Choroid plexus epithelial cell (primary cell): ENCODE data around the gene SLC2A8.
A peak's percentile ranks its signal among the peaks of the same experiment; 100 is the strongest.

Experiments
- DNase-seq: peaks from one replicate; pipeline ENCODE4 v3.0.0-alpha.2; 2010; ENCODE audit warnings: low read depth
- H3K4me3 ChIP-seq: 2 replicates; pipeline ENCODE4 v1.5.1; 2011; ENCODE audit warnings: low read depth, mild to moderate bottlenecking, control low read depth, low read length, moderate library complexity
- TF ChIP-seq, protein P1 (sequence below): conservative IDR thresholded peaks from 2 replicates; pipeline ENCODE4 v1.5.1; 2011; ENCODE audit warnings: low read depth, mild to moderate bottlenecking, control low read depth, inconsistent platforms, low read length, moderate library complexity

The SLC2A8 gene

DNA sequence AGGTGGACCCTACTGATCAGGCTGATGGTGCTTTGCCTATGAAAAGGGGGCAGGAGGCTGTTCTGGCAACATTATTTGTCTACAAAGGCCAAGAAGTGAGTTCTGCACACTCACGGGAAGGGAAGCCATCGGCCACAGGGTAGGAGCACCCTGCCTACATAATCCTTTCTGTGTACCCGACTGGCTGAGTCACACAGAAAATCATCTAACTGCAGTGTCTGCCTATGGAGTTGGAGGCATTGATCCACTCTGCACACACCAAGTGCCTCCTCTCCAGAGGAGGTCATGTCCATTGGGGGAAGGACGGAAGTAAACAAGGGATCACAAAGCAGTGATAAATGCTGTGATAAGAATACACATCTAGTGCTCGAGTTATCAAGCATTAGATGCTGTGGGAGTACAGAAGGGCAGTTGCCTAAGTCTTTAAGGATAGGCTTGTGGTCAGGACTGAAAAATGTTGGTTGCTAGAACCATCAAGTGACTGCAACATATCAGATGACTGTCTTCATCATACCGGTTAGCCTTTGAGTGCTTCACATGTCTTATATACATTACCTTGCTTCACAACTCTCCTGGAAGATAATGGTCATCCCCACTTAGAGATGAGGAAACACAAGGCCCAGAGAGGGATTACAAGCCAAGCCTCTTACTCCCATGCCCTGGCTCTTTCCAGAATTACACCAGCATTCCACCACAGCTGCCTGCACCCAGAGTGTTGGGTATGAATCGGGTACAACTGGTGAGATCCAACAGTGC lies 1.3 kb upstream of the SLC2A8 start:
- no peak for DNase-seq
- TF ChIP-seq, protein P1, sequence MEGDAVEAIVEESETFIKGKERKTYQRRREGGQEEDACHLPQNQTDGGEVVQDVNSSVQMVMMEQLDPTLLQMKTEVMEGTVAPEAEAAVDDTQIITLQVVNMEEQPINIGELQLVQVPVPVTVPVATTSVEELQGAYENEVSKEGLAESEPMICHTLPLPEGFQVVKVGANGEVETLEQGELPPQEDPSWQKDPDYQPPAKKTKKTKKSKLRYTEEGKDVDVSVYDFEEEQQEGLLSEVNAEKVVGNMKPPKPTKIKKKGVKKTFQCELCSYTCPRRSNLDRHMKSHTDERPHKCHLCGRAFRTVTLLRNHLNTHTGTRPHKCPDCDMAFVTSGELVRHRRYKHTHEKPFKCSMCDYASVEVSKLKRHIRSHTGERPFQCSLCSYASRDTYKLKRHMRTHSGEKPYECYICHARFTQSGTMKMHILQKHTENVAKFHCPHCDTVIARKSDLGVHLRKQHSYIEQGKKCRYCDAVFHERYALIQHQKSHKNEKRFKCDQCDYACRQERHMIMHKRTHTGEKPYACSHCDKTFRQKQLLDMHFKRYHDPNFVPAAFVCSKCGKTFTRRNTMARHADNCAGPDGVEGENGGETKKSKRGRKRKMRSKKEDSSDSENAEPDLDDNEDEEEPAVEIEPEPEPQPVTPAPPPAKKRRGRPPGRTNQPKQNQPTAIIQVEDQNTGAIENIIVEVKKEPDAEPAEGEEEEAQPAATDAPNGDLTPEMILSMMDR, result no peak
- no peak overlapping the region for H3K4me3 ChIP-seq

GRCh38 chr9:127396253-127396807 lies 639 bp upstream of the SLC2A8 start:
- TF ChIP-seq, protein P1, result no peak
- no peak for DNase-seq
- peak overlapping the region; percentile 62 for H3K4me3 ChIP-seq

GRCh38 chr9:127397646-127398274 lies 791 bp downstream of the SLC2A8 start:
- TF ChIP-seq, protein P1, result peak; percentile 62
- peak; percentile 48 for DNase-seq
- H3K4me3 ChIP-seq, result peak overlapping the region; percentile 68

GRCh38 chr9:127398275-127398647 lies 1.3 kb downstream of the SLC2A8 start:
- TF ChIP-seq, protein P1, result no peak
- no peak for DNase-seq
- H3K4me3 ChIP-seq, result peak overlapping the region; percentile 68

DNA sequence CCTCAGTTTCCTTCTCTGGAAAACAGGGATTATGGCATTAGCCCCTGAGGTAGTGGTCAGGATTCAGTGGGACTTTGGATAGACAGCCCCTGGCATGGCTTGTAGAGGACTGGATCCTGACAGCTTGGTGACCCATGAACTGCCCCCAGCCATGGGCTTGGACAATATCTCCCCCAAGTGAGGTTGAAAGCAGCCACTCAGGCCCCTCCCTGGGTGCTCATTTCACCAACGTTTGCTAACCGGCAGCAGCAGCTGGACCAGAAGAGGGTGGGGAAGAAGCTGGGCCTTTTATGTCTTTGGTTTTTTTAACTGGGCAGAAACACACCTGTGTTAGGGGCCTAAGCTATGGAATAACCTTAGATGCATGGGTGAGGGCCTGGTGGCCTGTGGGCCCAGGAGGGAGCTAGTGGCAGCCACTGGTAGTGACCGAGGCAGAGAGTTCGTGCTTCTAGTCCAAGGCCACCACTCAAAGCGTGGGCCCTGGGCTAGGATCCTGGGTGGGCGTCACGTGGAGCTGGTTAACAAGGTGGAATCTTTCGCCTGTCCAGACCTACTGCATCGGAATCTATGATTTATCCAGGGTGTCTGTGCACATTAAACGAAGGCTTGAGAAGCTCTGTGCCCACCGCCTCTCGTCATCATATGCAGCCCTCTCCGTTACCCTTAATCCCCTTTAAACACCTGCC lies 1.9 kb downstream of the SLC2A8 start:
- no peak for DNase-seq
- H3K4me3 ChIP-seq, result no peak overlapping the region
- TF ChIP-seq, protein P1, result no peak

DNA sequence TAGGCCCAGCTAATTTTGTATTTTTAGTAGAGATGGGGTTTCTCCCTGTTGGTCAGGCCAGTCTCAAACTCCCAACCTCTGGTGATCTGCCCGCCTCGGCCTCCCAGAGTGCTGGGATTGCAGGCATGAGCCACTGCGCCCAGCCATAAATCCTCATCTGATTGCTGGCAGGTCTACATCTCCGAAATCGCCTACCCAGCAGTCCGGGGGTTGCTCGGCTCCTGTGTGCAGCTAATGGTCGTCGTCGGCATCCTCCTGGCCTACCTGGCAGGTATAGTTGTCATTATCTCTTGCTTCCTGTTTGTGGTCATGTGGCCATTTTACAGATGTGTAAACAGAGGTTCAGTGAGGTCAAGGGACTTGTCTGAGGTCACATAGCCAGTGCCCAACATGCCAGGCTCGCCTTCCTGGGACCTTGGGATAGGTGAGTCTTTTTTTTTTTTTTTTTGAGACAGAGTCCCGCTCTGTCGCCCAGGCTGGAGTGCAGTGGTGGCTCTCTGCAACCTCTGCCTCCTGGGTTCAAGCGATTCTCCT lies 2.8 kb downstream of the SLC2A8 start:
- DNase-seq, result no peak
- TF ChIP-seq, protein P1, result no peak
- H3K4me3 ChIP-seq, result no peak overlapping the region
